Memory B cell (primary cell): ENCODE measurements around the gene B3GALT5.

ENCODE experiments used
- ATAC-seq: fragments of 150-1000 bp; cut with Tn5 transposase; 2 replicates; pipeline ENCODE4 v1.10.0; 2021; ENCODE audit warnings: low read depth, mild to moderate bottlenecking, moderate library complexity
- DNase-seq, 2 donors: peaks; one replicate each; pipeline ENCODE4 v3.0.0; 2022; ENCODE audit warnings: low spot score in 2 of 2
- H3K27ac Mint-ChIP-seq: one replicate; pipeline ENCODE4 v1.8.0; 2022; ENCODE audit warnings: mild to moderate bottlenecking, moderate library complexity, mixed read lengths
- H3K27me3 Mint-ChIP-seq: one replicate; pipeline ENCODE4 v1.8.0; 2022; ENCODE audit warnings: mixed read lengths
- H3K36me3 Mint-ChIP-seq: one replicate; pipeline ENCODE4 v1.8.0; 2022; ENCODE audit warnings: mild to moderate bottlenecking, mixed read lengths
- H3K4me1 Mint-ChIP-seq: one replicate; pipeline ENCODE4 v1.8.0; 2022; ENCODE audit warnings: mixed read lengths
- H3K4me3 Mint-ChIP-seq: one replicate; pipeline ENCODE4 v1.8.0; 2022; ENCODE audit warnings: mild to moderate bottlenecking, moderate library complexity, mixed read lengths
- H3K9me3 Mint-ChIP-seq: one replicate; pipeline ENCODE4 v1.8.0; 2022; ENCODE audit warnings: mixed read lengths

The B3GALT5 gene

GRCh38 chr21:39647476-39647875 lies 34.7 kb downstream of the B3GALT5 start:
- H3K27ac Mint-ChIP-seq = no peak overlapping the region
- no peaks in the 10 kb centered on the region for H3K4me1 Mint-ChIP-seq
- H3K36me3 Mint-ChIP-seq = no peaks in the 10 kb centered on the region
- H3K9me3 Mint-ChIP-seq = peaks cover 6% of the 10 kb centered on the region
- ATAC-seq = no peak
- DNase-seq = no peak
- H3K27me3 Mint-ChIP-seq = peaks cover 3% of the 10 kb centered on the region
- no peak overlapping the region for H3K4me3 Mint-ChIP-seq

- Mint-ChIP-seq H3K36me3 (no peaks in the 10 kb centered on the region), H3K4me3 (no peak overlapping the region), H3K4me1 (no peaks in the 10 kb centered on the region), H3K27ac (no peak overlapping the region), H3K27me3 (peaks cover 3% of the 10 kb centered on the region), H3K9me3 (peaks cover 8% of the 10 kb centered on the region)
- ATAC-seq (no peak), DNase-seq (no peak)
Measured at GRCh38 chr21:39648879-39649278, 36.1 kb downstream of the B3GALT5 start.

- Mint-ChIP-seq H3K9me3 (peaks cover 9% of the 10 kb centered on the region), H3K4me3 (no peak overlapping the region), H3K27me3 (peaks cover 3% of the 10 kb centered on the region), H3K36me3 (no peaks in the 10 kb centered on the region), H3K27ac (no peak overlapping the region), H3K4me1 (no peaks in the 10 kb centered on the region)
- DNase-seq (no peak), ATAC-seq (no peak)
Measured at GRCh38 chr21:39649526-39649925, 36.8 kb downstream of the B3GALT5 start.

- Mint-ChIP-seq H3K27ac (no peak overlapping the region), H3K4me1 (no peaks in the 10 kb centered on the region), H3K4me3 (no peak overlapping the region), H3K9me3 (peaks cover 9% of the 10 kb centered on the region), H3K36me3 (no peaks in the 10 kb centered on the region), H3K27me3 (peaks cover 3% of the 10 kb centered on the region)
- ATAC-seq (no peak), DNase-seq (no peak)
Measured at GRCh38 chr21:39650306-39650705, 37.6 kb downstream of the B3GALT5 start.

- DNase-seq = no peak
- H3K9me3 Mint-ChIP-seq = peaks cover 9% of the 10 kb centered on the region
- H3K27ac Mint-ChIP-seq = no peak overlapping the region
- no peaks in the 10 kb centered on the region for H3K4me1 Mint-ChIP-seq
- ATAC-seq = no peak
- H3K27me3 Mint-ChIP-seq = peaks cover 3% of the 10 kb centered on the region
- H3K36me3 Mint-ChIP-seq = no peaks in the 10 kb centered on the region
- H3K4me3 Mint-ChIP-seq = no peak overlapping the region
Measured at GRCh38 chr21:39650801-39651200, 38.1 kb downstream of the B3GALT5 start.

- ATAC-seq = no peak
- Mint-ChIP-seq H3K4me1 (no peaks in the 10 kb centered on the region), H3K9me3 (peaks cover 9% of the 10 kb centered on the region), H3K4me3 (no peak overlapping the region), H3K36me3 (no peaks in the 10 kb centered on the region), H3K27me3 (peaks cover 3% of the 10 kb centered on the region), H3K27ac (no peak overlapping the region)
- DNase-seq = no peak
Measured at GRCh38 chr21:39651206-39651605, 38.5 kb downstream of the B3GALT5 start.

GRCh38 chr21:39654951-39655350 lies 42.2 kb downstream of the B3GALT5 start:
- no peaks in the 10 kb centered on the region for H3K36me3 Mint-ChIP-seq
- H3K27me3 Mint-ChIP-seq = no peaks in the 10 kb centered on the region
- H3K4me1 Mint-ChIP-seq = no peaks in the 10 kb centered on the region
- ATAC-seq (no peak), DNase-seq (no peak)
- peaks cover 7% of the 10 kb centered on the region for H3K9me3 Mint-ChIP-seq
- H3K4me3 Mint-ChIP-seq = no peak overlapping the region
- no peak overlapping the region for H3K27ac Mint-ChIP-seq

- ATAC-seq = no peak
- H3K36me3 Mint-ChIP-seq = no peaks in the 10 kb centered on the region
Measured at GRCh38 chr21:39655589-39655988, 42.8 kb downstream of the B3GALT5 start.

GRCh38 chr21:39656209-39656608 lies 43.5 kb downstream of the B3GALT5 start:
- Mint-ChIP-seq H3K4me1 (no peaks in the 10 kb centered on the region), H3K4me3 (no peak overlapping the region), H3K27ac (no peak overlapping the region)

More at GRCh38 chr21:39655589-39655988, 42.8 kb downstream of the B3GALT5 start:
- Mint-ChIP-seq H3K9me3 (peaks cover 7% of the 10 kb centered on the region), H3K27me3 (no peaks in the 10 kb centered on the region), H3K4me1 (no peaks in the 10 kb centered on the region), H3K4me3 (no peak overlapping the region), H3K27ac (no peak overlapping the region)
- DNase-seq = no peak

GRCh38 chr21:39657091-39657689 lies 44.5 kb downstream of the B3GALT5 start:
- peaks cover 3% of the 10 kb centered on the region for H3K9me3 Mint-ChIP-seq
- DNase-seq = no peak
- no peaks in the 10 kb centered on the region for H3K36me3 Mint-ChIP-seq
- ATAC-seq = no peak
- no peak overlapping the region for H3K4me3 Mint-ChIP-seq
- H3K27me3 Mint-ChIP-seq = no peaks in the 10 kb centered on the region
- H3K4me1 Mint-ChIP-seq = no peaks in the 10 kb centered on the region
- no peak overlapping the region for H3K27ac Mint-ChIP-seq

More at GRCh38 chr21:39656209-39656608, 43.5 kb downstream of the B3GALT5 start:
- DNase-seq (no peak), ATAC-seq (no peak)
- Mint-ChIP-seq H3K36me3 (no peaks in the 10 kb centered on the region), H3K9me3 (peaks cover 7% of the 10 kb centered on the region), H3K27me3 (no peaks in the 10 kb centered on the region)

GRCh38 chr21:39658066-39658465 lies 45.3 kb downstream of the B3GALT5 start:
- Mint-ChIP-seq H3K4me1 (no peaks in the 10 kb centered on the region), H3K36me3 (no peaks in the 10 kb centered on the region), H3K9me3 (peaks cover 3% of the 10 kb centered on the region), H3K27ac (no peak overlapping the region), H3K4me3 (no peak overlapping the region), H3K27me3 (no peaks in the 10 kb centered on the region)
- ATAC-seq = no peak
- DNase-seq = no peak

- no peaks in the 10 kb centered on the region for H3K27me3 Mint-ChIP-seq
- ATAC-seq (no peak), DNase-seq (no peak)
- no peaks in the 10 kb centered on the region for H3K36me3 Mint-ChIP-seq
- no peaks in the 10 kb centered on the region for H3K4me1 Mint-ChIP-seq
- no peaks in the 10 kb centered on the region for H3K9me3 Mint-ChIP-seq
- H3K27ac Mint-ChIP-seq = no peak overlapping the region
- H3K4me3 Mint-ChIP-seq = no peak overlapping the region
Measured at GRCh38 chr21:39659070-39659815, 46.5 kb downstream of the B3GALT5 start.

- no peak overlapping the region for H3K4me3 Mint-ChIP-seq
- ATAC-seq = no peak
Measured at GRCh38 chr21:39660191-39660980, 47.6 kb downstream of the B3GALT5 start.

GRCh38 chr21:39661121-39661520 lies 48.4 kb downstream of the B3GALT5 start:
- H3K27me3 Mint-ChIP-seq = no peaks in the 10 kb centered on the region
- H3K4me1 Mint-ChIP-seq = no peaks in the 10 kb centered on the region
- no peak for ATAC-seq
- no peak for DNase-seq
- no peaks in the 10 kb centered on the region for H3K9me3 Mint-ChIP-seq
- H3K27ac Mint-ChIP-seq = no peak overlapping the region
- H3K4me3 Mint-ChIP-seq = no peak overlapping the region
- H3K36me3 Mint-ChIP-seq = no peaks in the 10 kb centered on the region

More at GRCh38 chr21:39660191-39660980, 47.6 kb downstream of the B3GALT5 start:
- H3K27ac Mint-ChIP-seq = no peak overlapping the region
- H3K36me3 Mint-ChIP-seq = no peaks in the 10 kb centered on the region
- DNase-seq = no peak
- H3K27me3 Mint-ChIP-seq = no peaks in the 10 kb centered on the region
- H3K4me1 Mint-ChIP-seq = no peaks in the 10 kb centered on the region
- H3K9me3 Mint-ChIP-seq = no peaks in the 10 kb centered on the region
